Measurements from ENCODE around the gene NRIP1.
A peak's percentile ranks its signal among the peaks of the same experiment; 100 is the strongest.

The NRIP1 gene

GRCh38 chr21:14998336-14998735 lies 66.5 kb downstream of the NRIP1 start:
- H3K4me3 ChIP-seq (ENCODE audit: low read length), result no peak overlapping the region
- no peak for TF ChIP-seq CTCF (IDR thresholded peaks at IDR 0.05; ENCODE audit: insufficient read depth, low read depth, low read length, missing control alignments)
- DNase-seq (ENCODE audit: low read depth), result no peak

- H3K4me3 ChIP-seq (ENCODE audit: low read length), result no peak overlapping the region
- no peak for TF ChIP-seq CTCF (IDR thresholded peaks at IDR 0.05; ENCODE audit: insufficient read depth, low read depth, low read length, missing control alignments)
- DNase-seq (ENCODE audit: low read depth), result peak; percentile 13
Measured at GRCh38 chr21:14995695-14996490, 68.9 kb downstream of the NRIP1 start.

GRCh38 chr21:14995226-14995625 lies 69.6 kb downstream of the NRIP1 start:
- TF ChIP-seq CTCF (IDR thresholded peaks at IDR 0.05; ENCODE audit: insufficient read depth, low read depth, low read length, missing control alignments), result no peak
- no peak for DNase-seq (ENCODE audit: low read depth)
- no peak overlapping the region for H3K4me3 ChIP-seq (ENCODE audit: low read length)

GRCh38 chr21:14993115-14993514 lies 71.7 kb downstream of the NRIP1 start:
- no peak for DNase-seq (ENCODE audit: low read depth)
- no peak overlapping the region for H3K4me3 ChIP-seq (ENCODE audit: low read length)
- no peak for TF ChIP-seq CTCF (IDR thresholded peaks at IDR 0.05; ENCODE audit: insufficient read depth, low read depth, low read length, missing control alignments)

- no peak for TF ChIP-seq CTCF (IDR thresholded peaks at IDR 0.05; ENCODE audit: insufficient read depth, low read depth, low read length, missing control alignments)
- H3K4me3 ChIP-seq (ENCODE audit: low read length), result no peak overlapping the region
- DNase-seq (ENCODE audit: low read depth), result peak; percentile 73
Measured at GRCh38 chr21:14991957-14992356, 72.8 kb downstream of the NRIP1 start.

- H3K4me3 ChIP-seq (ENCODE audit: low read length), result no peak overlapping the region
- no peak for TF ChIP-seq CTCF (IDR thresholded peaks at IDR 0.05; ENCODE audit: insufficient read depth, low read depth, low read length, missing control alignments)
- no peak for DNase-seq (ENCODE audit: low read depth)
Measured at GRCh38 chr21:14989359-14989758, 75.4 kb downstream of the NRIP1 start.

GRCh38 chr21:14988760-14989159 lies 76.0 kb downstream of the NRIP1 start:
- H3K4me3 ChIP-seq (ENCODE audit: low read length), result no peak overlapping the region
- TF ChIP-seq CTCF (IDR thresholded peaks at IDR 0.05; ENCODE audit: insufficient read depth, low read depth, low read length, missing control alignments), result no peak
- no peak for DNase-seq (ENCODE audit: low read depth)
